Cardiac fibroblast (primary cell): ENCODE data around the gene DYSF.

Experiments
- DNase-seq, 2 donors: peaks; one replicate each; pipeline versions ENCODE4 v3.0.0 to v3.0.0-alpha.2; 2010; ENCODE audit warnings: low read depth in 2 of 2
- H3K4me3 ChIP-seq, 2 donors: replicated peaks in 1 of 2; 1 replicate in 1 of 2; 2 replicates in 1 of 2; pipeline ENCODE4 v1.5.1; 2011; ENCODE audit warnings: low read depth in 2 of 2, low read length in 2 of 2, mild to moderate bottlenecking in 2 of 2, moderate library complexity in 1 of 2
- TF ChIP-seq, protein P1 (sequence below): IDR thresholded peaks from one replicate; pipeline ENCODE4 v1.5.1; 2011; ENCODE audit warnings: low read depth, mild to moderate bottlenecking, low read length, inconsistent platforms

Gene DYSF

DNA sequence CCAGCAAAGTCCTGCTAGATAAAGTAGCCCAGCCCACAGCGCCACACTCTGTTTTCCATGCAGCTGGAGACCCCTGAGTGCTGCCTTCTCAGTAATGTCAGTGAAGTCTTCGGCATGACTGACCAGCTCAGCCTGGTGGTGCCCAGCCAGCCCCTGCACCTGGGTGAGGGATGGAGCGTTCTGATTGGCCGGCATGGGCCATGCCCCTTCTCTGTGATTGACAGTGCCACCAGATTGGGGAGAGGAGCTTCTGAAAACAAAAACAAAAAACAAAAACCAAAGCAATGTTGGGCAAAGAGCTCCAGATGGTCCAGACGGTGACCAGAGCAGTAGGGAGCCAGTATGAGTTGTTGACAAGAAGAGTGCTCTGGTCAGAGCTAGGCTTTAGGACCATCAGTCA, 122.6 kb downstream of the DYSF start:
- H3K4me3 ChIP-seq: no peak overlapping the region
- TF ChIP-seq, protein P1, sequence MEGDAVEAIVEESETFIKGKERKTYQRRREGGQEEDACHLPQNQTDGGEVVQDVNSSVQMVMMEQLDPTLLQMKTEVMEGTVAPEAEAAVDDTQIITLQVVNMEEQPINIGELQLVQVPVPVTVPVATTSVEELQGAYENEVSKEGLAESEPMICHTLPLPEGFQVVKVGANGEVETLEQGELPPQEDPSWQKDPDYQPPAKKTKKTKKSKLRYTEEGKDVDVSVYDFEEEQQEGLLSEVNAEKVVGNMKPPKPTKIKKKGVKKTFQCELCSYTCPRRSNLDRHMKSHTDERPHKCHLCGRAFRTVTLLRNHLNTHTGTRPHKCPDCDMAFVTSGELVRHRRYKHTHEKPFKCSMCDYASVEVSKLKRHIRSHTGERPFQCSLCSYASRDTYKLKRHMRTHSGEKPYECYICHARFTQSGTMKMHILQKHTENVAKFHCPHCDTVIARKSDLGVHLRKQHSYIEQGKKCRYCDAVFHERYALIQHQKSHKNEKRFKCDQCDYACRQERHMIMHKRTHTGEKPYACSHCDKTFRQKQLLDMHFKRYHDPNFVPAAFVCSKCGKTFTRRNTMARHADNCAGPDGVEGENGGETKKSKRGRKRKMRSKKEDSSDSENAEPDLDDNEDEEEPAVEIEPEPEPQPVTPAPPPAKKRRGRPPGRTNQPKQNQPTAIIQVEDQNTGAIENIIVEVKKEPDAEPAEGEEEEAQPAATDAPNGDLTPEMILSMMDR: no peak
- DNase-seq: no peak

DNA sequence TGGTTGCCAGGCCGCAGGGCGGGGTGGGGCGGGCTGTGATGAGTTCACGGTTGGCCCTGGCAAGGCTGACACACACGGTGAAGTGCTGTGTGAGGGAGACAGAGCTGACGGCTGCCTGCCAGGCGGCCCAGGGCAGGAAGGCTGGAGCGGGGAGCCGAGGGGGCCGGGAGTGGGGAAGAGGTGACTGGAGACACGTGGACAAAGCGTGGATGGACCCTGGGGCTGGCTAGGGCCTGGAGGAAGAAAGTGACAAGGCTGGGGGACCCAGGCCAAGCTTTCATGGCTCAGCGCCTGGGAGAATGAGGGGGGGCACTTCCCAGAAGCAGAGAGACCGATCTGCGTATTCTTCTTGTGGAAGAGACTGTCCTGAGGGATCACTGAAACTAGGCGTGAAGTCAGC, 123.2 kb downstream of the DYSF start:
- no peak for DNase-seq
- no peak overlapping the region for H3K4me3 ChIP-seq
- TF ChIP-seq, protein P1: no peak

DNA sequence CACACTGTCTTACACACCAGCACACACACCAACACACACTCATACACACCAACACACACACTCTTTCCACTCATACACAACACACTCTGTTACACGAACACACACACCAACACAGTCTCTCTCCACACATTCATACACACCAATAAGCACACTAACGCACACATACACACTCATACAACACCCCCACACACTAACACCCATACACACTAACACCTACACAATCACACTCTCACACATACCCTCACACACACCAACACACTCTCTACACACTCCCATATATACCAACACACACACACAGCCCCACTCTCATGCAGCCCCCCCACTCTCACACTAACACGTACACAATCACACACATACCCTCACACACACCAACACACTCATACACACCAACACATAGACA, 123.8 kb downstream of the DYSF start:
- no peak for DNase-seq
- TF ChIP-seq, protein P1: no peak
- H3K4me3 ChIP-seq: no peak overlapping the region

DNA sequence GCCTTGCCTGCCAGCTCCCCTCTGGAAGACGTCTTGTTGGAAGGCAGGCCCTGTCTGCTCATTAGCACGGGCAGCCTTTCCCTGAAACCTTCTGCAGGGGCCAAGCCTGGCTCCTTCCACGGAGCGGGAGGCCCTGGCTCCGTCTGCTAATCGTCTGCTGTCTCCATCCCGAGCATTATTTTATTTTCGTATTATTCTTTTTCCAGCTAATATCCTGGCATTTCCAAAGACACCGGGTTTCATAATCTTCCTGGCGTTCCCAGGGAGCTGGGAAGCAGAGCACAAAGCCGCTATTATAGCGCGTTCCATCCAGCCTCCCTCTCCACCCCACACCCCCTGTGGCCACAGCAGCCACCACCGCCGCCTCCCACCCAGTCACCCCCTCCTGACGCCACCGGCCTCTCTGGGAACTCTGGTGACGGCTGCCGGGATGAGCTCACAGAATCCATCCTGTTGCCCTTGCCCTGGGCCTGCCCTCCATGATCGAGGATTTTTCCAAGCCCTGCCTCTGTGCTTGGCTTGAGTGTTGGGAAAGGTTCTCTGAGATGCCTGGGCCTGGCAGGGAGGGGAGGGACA, 125.5 kb downstream of the DYSF start:
- peak; percentile 27 to 57 for DNase-seq
- TF ChIP-seq, protein P1: no peak
- no peak overlapping the region for H3K4me3 ChIP-seq

DNA sequence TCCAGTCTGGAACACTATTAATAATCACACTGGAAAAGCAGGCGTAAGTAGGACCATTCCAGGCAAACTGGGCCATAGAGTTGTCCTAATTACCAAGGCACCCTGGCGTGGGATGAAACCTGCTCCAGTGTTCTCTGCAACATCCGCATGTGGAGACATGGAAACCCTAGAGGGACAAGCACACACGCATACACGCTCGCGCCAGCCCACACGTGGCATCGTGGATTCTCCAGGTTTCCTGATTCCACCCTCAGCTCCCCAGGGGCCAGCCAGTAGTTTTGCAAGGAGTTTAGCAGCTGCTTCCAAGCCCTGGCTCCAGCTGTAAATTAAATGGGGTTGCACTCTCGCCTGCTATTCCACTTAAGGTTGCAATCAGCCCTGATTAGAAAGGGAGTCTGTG, 127.7 kb downstream of the DYSF start:
- TF ChIP-seq, protein P1: no peak
- DNase-seq: peak in 1 of 2 donors; percentile 26
- H3K4me3 ChIP-seq: no peak overlapping the region

DNA sequence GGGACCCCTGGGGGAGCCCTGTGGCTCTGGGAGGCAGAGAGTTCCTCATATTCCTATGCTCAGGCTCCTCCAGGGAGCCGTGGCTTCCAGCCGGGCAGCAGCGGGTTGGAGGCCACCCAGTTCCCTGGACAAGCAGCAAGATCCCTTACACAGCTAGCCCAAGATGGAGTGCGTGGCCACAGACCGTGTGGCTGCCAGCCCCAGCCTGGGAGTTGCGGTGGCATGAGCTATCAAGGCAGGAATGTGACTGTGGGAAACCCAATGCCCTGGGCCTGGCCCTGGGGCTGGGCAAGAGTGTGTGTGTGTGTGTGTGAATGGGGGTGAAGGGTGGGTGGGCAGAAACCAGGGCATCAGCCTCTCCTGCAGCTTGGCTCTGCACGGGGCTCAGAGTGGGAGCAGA, 130.5 kb downstream of the DYSF start:
- TF ChIP-seq, protein P1: no peak
- no peak overlapping the region for H3K4me3 ChIP-seq
- no peak for DNase-seq

DNA sequence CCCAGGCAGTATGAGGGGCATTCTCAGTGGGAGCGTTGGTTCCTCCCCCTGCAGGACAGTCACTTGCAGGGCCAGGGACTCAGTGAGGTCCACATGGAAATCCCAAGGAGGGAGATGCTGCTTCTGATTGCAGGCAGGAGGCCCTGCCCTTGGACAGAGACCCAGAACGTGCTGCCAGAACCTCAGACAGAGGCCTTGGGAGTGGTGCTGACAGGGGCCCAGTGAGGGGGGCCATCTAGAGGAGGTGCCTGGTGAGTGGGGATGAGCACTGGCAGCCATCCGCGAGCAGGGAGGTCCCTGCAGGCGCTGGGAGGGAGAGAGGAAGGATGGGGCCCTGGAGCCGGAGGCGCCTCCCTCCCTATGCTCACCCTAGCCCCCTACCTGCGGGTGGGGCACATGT, 133.1 kb downstream of the DYSF start:
- no peak for DNase-seq
- TF ChIP-seq, protein P1: no peak
- H3K4me3 ChIP-seq: no peak overlapping the region
